ENCODE measurements around the gene MRPS7.

The MRPS7 gene

DNA sequence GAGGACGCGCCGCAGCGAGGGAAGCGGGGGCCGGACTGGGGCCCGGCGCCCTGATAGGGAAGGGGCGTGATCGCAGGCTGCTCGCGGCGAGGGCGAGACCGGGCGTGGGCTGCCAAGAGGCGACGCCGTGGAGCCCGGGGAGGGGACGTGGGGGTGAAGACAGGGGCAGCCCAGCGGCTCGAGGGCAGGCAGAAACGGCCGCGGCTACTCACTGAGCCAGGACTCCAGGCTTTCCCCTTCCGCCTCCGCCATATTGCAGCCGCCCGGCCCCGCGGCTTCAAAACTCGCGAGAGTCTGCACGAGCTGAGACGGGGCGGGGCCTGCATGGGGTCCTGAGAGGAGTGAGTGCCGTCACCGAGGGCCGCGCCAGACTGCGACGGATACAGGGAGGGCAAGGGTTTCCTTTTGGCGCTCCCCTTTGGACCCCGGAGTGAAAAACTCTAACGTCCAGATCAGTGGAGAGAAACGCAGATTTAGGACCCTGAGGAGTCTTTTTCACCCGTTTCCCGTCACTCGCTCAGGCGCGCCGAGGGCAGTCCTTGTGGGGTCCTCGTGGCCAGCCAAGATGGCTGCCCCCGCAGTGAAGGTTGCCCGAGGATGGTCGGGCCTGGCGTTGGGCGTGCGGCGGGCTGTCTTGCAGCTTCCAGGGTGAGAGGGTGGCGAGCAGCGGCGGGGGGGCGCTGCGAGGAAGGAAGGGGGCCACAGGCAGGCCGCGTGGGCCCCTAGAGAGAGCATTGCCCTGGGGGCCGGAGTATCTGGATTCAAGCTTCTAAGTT is at the start of gene MRPS7, which contains the start of gene GGA3:
MRPS7 (plus strand) TSS at position 544 of the 776 bp plus-strand sequence; CDS start at position 566, 22 bp downstream.
GGA3 (minus strand) TSS at position 271 of the 776 bp plus-strand sequence; CDS start at position 252, 19 bp downstream.
- DNase-seq (ENCODE audit: low read depth): peak; percentile 93

DNA sequence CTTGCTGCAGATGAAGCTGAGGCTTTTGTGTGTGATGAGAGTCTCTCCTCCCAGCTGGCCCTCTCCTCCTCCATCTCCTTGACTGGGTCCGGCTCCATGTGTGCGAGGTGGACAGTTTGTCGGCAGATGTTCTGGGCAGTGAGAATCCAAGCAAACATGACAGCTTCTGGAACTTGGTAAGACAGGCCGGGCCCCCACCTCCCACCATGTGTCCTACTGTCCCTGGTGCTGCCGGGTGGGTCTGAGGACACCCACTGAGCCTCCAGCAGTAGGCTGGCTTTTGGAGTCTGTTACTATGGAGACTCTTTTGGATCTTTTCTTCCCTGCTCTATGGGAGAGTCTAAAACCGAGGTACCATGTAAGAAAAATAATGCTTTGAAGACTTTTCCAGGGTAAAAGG is 43.5 kb upstream of the MRPS7 start:
- DNase-seq (ENCODE audit: low read depth): no peak

DNA sequence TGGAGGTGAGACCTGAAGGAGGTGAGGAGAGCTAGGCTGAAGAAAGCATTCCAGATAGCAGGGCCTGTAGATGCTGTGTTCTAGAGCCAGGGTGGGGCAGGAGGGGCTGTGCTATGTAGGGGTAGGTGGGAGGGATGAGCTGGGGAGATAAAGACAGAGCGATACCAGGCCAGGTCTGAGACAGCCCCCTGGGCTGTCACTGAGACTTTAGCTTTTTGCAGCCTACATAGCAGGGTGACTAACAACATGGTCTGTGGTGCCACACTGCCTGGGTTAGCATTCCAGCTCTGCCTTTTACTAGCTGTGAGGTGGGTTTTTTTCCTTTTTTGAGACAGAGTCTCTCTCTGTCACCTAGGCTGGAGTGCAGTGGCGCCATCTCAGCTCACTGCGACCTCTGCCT is 41.9 kb upstream of the MRPS7 start:
- DNase-seq (ENCODE audit: low read depth): no peak

DNA sequence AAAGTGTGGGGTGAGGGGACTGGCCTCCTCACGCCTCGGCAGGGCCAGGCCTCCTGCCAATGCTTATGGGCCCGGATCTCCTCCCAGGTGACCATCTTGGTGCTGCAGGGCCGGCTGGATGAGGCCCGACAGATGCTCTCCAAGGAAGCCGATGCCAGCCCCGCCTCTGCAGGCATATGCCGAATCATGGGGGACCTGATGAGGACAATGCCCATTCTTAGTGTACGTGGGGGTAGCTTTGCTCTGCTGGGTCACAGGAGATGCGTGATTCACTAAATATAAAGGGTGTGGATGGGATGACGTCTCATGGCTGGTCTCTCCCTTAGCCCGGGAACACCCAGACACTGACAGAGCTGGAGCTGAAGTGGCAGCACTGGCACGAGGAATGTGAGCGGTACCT is 36.7 kb upstream of the MRPS7 start:
- DNase-seq (ENCODE audit: low read depth): no peak

DNA sequence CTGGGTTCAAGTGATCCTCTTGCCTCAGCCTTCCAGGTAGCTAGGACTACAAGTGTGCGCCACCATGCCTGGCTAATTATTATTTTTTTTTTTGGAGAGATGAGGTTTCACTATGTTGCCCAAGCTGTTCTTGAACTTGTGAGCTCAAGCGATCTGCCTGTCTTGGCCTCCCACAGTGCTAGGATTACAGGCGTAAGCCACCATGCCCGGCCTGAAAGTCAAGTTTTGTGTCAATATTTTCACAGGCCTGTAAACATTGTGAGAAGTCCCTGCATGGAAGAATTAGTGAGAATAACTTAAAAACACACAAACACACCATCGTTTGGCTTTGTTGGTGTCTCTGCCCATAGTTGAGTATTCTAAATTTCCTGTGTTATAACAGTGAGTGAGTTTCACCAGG is 34.0 kb upstream of the MRPS7 start:
- no peak for DNase-seq (ENCODE audit: low read depth)

DNA sequence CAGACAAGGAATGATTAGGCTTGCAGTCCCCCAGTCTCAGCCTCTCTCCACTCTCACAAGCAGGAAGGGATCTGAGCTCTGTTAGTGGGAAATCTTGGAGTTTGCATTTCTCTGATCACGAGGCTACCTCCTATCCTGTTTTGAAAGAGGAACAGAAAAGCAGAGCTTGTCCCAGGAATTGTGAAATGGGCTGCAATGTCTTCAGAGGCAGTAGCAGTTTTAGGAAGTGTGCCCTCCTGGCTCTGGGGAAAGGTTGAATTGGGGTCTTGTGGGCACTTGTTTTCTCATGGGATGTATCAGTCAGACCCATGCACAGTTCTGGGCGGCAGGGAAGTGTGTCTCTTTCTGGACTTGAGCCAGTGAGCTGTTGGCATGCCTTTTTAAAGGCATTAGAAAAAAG is 33.4 kb upstream of the MRPS7 start:
- DNase-seq (ENCODE audit: low read depth): no peak

DNA sequence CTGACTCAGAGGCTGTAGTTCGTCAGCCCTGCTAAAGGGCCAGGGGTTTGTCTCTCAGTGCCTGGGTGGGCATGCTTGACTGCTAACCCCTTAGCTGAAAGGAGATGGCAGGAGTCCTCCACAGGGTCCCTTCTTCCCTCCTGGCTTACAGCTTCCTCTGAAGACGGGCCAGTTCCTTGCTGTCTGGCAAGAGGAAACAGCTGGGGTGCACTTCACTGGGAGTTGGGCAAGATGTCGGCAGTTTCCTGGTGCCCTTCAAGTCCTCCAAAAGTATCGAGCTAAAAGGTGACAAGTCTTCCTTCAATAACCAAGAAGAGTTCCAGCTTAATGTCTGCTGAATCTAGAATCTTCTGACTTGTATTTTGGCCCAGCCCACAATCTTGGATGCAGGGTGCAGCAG is 32.8 kb upstream of the MRPS7 start:
- DNase-seq (ENCODE audit: low read depth): no peak

DNA sequence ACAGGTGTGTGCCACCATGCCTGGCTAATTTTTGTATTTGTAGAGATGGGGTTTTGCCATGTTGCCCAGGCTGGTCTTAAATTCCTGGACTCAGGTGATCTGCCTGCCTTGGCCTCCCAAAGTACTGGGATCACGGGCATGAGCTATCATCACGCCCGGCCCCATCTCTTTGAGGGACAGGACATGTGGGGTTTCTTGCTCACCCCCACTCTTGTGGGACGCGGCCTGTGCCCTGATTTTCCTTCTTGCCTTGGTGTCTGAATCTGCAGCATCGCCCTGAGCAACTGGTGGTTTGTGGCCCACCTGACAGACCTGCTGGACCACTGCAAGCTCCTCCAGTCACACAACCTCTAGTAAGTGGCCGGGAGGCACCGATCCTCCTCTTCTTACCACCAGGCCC is 30.6 kb upstream of the MRPS7 start:
- no peak for DNase-seq (ENCODE audit: low read depth)

DNA sequence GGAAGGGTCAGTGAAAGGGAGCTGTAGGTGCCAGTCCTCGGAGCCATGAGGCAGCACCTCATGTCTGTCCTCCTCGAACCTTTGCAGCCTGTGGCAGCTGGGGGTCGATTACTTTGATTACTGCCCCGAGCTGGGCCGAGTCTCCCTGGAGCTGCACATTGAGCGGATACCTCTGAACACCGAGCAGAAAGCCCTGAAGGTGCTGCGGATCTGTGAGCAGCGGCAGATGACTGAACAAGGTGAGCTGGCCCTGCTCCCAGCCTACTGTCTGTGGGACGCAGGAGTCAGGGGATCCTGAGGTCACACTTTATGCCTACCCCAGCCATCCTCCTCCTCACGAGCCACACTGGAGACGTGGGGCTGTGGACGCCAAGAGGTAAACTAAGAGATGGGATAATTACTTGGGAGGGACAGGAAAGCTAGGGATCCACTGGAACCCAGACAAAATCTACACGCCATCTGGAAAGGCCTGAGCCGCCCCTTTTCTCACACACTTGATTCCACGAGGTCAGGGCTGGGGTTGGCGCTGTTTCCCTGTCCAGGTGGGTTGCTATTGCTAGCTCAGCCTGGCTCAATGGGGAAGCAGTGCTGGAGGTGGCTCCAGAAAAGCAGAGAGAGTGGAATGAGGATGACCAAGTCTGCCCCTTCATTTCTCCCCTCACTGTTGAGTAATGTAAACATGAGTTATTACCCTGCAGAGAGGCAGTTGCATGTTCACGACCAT is 29.8 kb upstream of the MRPS7 start:
- no peak for DNase-seq (ENCODE audit: low read depth)

DNA sequence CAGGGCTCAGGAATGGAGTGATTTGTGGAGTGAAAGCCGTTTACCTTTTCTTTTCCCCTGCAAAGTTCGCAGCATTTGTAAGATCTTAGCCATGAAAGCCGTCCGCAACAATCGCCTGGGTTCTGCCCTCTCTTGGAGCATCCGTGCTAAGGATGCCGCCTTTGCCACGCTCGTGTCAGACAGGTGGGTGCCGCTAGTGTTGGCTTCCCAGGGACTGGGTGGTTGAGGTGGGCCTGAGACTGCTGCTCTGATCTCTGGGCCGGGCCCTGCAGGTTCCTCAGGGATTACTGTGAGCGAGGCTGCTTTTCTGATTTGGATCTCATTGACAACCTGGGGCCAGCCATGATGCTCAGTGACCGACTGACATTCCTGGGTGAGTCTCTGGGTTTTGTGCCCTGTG is 28.9 kb upstream of the MRPS7 start:
- DNase-seq (ENCODE audit: low read depth): no peak

DNA sequence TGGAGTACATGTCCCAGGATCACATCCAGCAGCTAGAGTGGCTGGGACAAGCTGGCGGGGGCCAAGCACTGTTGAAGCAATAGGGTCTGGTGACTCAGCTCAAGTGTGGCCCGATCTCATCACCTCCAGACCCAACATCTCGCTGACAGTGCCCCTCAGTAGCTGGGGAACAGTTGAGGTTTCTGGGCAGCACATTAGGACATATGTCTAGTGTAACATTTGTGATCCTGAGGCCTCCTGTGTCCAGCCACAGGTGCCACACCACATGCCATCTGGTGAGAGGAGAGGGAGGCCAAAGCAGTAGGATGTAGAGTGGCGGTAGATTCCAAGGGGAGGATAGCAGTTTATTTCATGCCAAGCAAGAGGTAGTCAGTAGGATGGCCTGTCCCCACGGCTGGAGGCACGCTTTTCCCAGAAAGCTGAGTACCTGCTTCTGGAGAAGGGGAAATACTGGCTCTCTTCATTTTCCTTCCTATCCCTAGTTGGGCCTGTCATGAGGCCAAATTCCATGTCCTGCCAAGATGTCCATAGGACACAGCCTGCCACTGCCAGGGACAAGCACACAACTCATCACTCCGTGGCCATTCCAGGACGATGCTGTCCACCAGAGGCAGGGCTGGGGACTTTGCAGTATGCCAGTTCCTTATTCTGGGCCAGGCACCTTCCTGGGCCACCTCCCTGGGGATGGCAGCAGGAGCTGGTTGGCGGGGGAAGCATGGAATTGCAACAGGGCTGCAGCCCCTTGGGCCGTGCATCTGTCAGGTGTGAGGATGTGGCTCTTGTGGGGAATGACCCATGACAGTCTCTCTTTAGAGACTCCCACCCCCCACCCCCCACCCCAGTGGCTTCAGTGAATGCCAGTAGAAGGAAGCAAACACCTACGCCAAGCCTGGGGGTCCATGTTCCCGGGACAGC is 24.3 kb upstream of the MRPS7 start:
- DNase-seq (ENCODE audit: low read depth): no peak

DNA sequence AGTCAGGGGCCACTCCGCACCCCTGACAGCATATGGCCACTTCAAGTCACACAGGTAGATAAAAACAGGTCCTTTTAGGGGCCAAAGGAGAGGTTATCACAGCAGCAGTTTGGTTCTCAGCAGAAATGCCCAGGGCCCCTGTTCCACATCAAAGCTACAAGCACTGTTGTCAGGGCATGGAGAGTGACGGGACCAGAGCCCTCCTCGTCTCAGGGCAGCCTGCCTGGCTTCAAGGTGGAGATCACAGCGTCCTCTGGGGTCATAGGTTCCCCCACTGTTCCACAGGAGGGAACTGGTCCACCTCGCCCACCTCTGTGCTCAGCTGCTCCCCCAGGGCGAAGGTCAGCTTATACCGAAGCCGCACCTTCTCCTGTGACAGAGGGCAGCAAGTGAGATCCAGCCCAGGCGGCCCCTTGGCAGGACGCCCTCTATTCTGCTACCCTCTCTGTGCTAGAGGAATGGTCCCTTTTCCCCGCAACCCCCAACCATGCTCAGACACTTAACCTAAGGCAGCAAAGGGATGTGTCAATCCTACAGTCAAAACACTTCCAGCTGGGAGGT is 23.6 kb upstream of the MRPS7 start:
- DNase-seq (ENCODE audit: low read depth): no peak

DNA sequence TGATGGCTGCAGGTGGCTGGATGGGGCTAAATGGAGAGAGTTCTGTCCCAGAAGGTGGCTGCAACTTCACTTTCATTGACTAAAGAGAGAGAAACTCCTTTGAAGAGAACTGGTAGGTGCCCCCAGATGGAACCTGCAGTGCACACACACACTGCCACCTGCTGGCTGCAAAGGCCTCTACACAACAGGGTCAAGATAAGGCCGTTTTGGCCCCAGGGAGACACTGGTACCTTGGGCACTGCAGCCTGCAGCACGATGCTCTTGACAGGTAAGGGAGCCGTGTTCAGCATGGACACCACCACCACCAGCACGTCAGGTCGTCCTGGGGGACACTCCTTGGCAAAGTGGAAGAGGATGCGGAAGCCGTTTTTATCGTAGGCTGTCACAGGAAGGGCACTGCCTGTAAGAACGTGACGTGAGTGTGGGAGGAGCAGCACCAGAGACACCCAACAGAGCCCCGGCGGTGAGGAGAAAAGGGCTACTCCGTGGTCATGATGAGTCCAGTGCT is 22.9 kb upstream of the MRPS7 start:
- DNase-seq (ENCODE audit: low read depth): peak; percentile 71

DNA sequence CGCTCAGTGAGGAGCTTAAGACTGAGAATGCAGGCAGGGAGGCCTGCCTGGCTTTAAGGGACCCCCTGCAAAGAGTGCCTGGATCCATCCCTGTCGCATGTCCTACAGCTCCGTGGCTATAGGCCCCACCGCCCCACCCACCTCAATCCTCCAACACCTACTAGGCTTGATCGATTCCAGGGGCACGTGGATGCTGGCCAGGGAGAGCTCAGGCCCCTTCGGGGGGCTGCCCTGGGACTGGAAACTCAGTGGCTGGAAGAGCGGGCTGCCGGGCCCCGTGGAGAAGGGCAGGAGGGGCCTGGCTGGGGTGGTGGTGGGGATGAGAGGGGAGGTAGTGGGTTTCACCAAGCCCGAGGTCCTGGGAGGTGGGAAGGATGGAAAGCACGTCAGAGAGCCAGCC is 22.5 kb upstream of the MRPS7 start:
- no peak for DNase-seq (ENCODE audit: low read depth)

DNA sequence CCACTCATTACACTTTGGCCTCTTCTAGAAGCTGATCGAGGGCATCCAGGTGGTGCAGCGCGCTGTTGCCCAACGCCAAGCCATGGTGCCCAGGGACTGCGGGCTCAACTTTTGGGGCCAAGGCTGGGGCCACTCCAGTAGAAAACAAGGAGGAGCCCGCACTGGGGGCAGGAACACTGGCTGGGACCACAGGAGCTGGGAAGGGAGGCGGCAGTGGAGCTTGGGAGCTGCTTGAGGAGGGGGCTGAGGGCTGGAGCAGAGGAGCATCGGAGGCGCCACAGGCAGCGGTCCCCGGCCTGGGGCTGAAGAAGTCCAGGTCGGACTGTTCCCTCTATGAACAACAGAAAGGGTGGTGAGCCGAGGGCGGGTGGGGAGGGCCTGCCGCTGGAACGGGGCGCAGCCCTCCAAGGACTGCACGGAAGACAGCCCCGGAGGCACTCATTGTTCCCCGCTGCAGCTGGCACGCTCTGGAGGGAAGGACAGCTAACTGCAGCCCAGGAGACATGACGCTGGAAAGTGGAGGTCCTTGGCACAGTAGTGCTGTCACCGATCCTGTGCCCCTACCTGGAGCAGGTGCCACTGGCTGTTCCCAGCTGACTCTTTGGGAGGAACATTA is 21.8 kb upstream of the MRPS7 start:
- no peak for DNase-seq (ENCODE audit: low read depth)

DNA sequence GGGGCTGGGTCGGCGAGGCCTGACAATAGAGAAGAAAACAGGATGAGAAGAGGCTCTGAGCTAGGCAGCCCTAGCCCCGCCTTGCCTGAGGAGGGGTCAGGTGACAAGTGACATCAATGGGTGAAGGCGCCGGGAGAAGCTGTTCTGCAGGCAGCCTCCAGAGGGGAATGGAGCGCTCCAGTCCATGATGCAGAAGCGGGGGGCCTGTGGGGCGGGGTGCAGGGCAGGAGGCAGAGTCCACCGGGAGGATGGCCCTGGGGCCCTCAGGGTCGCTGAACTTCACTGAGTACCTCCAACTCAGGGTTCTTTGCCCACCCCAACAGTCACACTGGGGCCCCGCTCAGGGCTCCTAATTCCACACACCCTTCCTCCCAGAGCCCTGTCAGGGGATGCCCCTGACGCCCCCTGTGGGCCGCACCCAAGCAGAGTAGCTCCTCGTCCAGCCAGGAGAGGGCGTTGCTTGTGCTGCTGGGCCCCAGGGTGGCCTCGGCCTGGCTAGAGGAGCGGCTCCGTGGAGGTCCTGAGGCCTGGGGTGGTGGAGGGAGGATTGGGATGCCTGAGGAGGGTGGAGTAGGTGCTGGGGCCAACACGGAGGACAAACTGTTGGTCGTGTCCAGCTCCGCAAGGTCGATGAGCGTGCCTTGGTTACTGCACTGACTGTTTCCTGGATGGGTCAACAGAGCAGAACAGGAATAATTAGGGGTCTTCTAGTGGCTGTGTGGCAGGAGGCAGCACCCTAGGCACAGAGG is 21.1 kb upstream of the MRPS7 start:
- peak; percentile 43 for DNase-seq (ENCODE audit: low read depth)

DNA sequence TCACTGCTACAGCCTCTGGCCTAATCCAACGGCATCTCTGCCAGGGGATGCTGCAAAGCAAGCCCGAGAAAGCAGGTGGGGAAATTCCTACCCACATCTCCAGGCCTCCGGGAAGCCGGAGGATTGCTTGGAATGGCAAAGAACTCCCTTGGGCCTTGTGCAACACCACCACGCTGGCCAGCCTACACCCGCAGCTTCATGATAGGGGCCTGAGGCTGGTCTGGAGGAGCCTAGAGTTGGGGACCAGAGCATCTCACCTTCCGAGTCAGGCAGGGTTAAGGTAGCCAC is 20.6 kb upstream of the MRPS7 start:
- no peak for DNase-seq (ENCODE audit: low read depth)

DNA sequence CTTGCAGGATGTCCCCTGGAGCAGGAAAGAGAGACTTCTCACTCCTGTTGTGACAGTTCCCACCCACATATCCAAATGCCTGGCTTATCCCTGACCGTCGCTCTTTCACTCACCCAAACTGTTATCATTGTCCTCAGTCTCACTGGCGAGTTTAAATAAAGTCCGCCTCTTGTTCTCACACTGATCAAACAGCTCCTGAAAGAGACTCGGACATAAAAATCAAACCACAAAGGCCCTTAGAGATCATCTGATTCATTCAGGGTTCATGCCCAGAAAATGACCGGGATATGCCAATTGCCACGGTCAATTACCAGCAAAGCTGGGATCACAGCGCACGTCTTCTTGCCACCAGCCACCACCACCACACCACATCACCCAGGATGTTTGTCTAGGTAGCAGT is 20.2 kb upstream of the MRPS7 start:
- DNase-seq (ENCODE audit: low read depth): no peak

DNA sequence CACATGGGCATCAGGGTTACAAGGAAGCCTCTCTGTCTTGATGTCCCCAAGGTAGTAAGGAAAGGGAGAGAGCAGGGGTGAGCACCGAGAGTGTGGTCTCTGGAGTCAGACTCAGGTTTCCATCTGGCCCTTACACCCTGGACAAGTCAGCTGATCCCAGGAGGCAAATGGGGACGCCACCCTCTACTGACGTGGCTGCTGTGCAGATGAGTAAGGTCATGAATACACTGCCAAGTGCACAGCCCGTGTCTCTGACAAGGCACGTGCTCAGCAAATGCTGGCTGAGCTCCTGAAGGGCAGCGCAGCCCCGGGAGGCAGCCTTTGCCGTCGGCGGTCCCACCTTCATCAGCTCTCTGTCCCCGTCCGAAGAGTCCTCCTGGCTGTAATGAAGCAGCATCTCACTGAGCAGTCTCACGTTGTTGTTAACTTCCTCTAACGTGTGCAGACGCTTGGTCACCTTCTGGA is 19.7 kb upstream of the MRPS7 start:
- peak; percentile 46 for DNase-seq (ENCODE audit: low read depth)

DNA sequence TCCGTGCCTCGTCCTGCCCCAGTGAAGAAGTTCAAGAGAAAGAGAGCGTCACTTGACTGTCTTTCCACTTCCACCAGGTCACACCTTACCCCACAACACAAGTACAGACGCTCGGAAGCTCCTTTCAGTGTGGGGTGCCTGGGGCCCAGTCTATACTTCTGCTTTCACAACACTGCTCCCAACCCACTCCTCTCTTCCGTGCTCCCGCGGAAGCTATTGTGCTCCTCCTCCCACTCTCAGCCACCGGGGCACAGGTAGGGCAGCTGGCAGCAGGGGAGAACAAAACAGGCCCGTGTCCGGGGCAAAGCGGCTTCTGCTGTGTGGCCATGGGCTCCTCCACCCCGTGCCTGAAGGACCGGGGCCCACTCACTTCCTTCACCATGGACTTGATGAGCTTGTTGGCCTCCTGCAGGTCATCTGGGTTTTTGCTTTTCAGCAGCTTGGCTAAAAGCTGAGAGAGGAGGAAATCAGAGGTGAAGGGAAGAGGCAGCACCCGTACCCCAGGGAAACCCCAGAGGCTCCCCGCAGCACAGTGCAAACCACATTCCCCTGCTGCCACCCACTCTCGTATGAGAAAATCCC is 19.1 kb upstream of the MRPS7 start:
- no peak for DNase-seq (ENCODE audit: low read depth)

Measured in EH (cell line).